ENCODE results near the gene TEKT4.
"Not testable (repeated sequence)": the region's sequence is repeated elsewhere in the genome, so short reads cannot be mapped to it uniquely, and the experiment has no call there.

The TEKT4 gene

DNA sequence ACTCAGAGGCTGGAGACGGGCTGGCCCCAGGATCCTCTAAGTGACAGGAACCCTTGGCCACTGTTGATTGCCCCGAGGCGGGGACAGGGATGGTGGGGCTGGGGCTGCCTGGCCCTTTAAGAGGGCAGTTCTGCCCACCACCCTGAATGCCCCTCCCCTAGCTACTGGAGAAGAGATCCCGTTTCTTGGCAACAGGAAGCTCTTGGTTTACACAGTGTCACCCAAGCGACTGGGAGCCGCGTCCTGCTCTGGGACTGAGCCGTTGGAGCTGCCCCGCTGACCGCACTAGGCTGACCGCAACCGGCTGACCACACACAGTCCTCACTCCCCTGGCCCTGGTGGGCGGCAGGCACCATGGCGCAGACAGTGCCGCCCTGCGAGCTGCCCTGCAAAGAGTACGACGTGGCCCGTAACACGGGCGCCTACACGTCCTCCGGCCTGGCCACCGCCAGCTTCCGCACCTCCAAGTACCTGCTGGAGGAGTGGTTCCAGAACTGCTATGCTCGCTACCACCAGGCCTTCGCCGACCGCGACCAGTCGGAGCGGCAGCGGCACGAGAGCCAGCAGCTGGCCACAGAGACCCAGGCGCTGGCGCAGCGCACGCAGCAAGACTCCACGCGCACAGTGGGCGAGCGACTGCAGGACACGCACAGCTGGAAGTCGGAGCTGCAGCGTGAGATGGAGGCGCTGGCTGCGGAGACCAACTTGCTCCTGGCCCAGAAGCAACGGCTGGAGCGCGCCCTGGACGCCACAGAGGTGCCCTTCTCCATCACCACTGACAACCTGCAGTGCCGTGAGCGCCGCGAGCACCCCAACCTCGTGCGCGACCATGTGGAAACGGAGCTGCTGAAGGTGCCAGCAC lies at the start of gene TEKT4:
Gene TEKT4 (plus strand): TSS at position 205 of the 862 bp plus-strand sequence. CDS start 150 bp downstream, at position 355.
- in situ Hi-C loops (cut with HindIII; ENCODE audit: low sequenced_read_pairs) = no loop called here
- TF ChIP-seq CTCF (IDR thresholded peaks at IDR 0.05; ENCODE audit: low read depth, low read length) = no peak
- H3K4me3 ChIP-seq (ENCODE audit: low read depth, low read length) = no peak within 1 kb of the TSS
- DNase-seq (ENCODE audit: low read depth, low spot score) = no peak

DNA sequence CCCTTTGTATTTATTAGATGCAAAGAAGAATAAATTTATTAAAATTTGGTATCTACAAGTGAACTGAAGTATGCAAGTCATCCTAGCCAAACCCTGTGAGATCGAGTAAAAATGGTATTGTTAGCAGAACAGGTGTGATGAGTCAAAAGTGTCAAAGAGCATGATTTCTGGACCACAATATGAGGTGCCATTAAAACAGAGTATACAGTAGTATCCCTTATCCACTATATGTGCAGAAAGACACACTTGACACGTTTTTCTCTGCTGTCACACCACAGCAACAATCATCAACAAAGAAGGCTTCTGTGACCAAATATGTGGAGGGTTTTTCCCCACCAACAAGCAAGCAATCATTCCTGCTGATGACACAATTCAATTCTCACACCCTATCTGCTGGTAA lies 32.0 kb upstream of the TEKT4 start:
- in situ Hi-C loops (cut with HindIII; ENCODE audit: low sequenced_read_pairs); H3K4me3 ChIP-seq (ENCODE audit: low read depth, low read length); DNase-seq (ENCODE audit: low read depth, low spot score): not testable (repeated sequence)

DNA sequence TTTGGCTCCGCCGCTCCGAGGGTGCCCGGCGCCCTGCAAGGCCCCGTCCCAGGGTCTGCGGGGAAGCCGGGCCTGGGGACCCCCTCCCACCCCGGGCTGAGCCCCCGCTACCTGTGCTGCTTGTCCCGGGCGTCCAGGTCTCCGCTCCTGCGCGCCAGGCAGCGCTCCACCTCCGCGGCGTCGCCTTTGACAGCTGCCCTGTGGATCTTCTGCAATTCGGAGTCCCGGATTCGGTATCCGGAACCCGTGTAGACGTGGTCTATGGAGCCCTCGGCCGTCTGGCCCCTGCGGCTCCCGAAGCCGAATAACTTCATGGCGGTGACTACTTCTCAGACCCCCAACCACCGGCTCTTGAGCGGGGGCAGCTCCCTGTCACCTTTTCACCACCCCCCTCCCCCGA lies 14.4 kb upstream of the TEKT4 start:
- H3K4me3 ChIP-seq (ENCODE audit: low read depth, low read length); in situ Hi-C loops (cut with HindIII; ENCODE audit: low sequenced_read_pairs); DNase-seq (ENCODE audit: low read depth, low spot score): not testable (repeated sequence)

DNA sequence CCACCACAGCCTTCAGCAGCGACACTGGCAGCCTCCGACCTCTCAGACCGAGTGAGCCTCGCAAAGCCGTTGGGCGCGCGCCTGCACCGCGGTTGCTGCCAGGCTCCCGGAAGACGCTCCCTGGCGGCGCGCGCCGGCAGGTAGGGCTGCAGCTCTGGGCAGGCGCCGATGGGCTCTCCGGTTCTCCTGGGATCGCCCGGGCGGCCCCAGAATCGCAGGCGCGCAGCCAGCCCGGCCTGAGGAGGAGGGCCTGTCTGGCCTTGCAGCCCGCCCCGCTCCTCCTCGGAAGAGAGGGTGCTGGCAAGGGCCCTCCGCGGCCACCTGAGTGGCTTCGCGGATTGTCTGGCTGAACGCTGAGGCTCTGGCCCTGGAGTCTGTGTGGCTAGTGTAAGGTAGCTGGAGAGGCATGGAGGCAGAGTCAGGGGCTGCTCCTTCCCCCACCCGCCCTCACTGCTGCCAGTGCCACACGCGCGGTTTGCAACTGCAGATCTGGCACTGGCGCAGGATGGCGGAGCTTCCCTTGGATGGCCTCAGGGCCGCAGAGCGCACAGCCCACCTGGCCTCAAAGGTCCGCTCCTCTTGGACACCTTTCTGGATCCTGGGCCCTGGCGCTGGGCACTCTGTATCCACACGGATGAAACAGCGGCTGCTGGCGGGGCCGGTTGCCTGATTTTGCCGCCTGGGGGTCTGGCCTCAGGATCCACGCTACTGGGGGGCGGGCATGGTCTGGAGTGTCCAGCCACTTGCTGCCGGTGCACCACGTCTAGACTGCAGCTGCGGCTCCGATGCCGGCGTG lies 13.7 kb upstream of the TEKT4 start:
- H3K4me3 ChIP-seq (ENCODE audit: low read depth, low read length); in situ Hi-C loops (cut with HindIII; ENCODE audit: low sequenced_read_pairs); DNase-seq (ENCODE audit: low read depth, low spot score): not testable (repeated sequence)

DNA sequence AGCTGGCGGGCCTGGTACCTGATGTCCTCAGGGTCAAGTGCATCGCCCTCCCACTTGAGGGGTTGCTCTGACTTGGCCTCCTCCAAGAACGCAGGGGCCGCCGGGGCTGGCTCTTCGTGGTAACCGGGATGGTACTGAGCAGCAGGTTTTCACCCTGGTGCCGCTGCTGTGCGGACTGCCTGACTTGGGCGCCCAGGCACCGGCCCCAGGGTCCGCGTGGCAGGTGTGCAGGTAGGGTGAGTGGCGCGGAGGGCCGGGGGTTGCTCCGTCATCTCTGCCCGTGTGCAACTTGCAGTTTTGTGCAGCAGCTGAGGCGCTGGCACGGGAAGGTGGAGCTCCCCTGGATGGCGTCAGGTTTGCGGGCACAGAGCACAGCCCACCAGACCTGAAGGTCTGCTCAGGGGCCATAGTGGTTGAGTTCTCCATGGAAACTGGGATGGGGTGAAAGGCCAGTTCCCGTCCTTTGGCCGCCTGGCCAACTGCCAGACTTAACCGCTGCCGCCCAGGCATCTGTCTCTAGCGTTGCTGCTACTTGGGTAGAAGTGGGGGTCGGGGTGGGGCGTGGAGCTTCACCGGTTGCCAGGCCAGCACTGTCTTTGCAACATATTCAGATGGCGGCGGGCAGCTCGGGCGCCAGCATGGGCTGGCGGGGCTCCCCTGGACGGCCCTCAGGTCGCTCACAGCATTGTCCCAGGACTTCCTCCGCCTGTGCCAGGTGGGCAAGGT lies 12.9 kb upstream of the TEKT4 start:
- in situ Hi-C loops (cut with HindIII; ENCODE audit: low sequenced_read_pairs); H3K4me3 ChIP-seq (ENCODE audit: low read depth, low read length); DNase-seq (ENCODE audit: low read depth, low spot score): not testable (repeated sequence)

DNA sequence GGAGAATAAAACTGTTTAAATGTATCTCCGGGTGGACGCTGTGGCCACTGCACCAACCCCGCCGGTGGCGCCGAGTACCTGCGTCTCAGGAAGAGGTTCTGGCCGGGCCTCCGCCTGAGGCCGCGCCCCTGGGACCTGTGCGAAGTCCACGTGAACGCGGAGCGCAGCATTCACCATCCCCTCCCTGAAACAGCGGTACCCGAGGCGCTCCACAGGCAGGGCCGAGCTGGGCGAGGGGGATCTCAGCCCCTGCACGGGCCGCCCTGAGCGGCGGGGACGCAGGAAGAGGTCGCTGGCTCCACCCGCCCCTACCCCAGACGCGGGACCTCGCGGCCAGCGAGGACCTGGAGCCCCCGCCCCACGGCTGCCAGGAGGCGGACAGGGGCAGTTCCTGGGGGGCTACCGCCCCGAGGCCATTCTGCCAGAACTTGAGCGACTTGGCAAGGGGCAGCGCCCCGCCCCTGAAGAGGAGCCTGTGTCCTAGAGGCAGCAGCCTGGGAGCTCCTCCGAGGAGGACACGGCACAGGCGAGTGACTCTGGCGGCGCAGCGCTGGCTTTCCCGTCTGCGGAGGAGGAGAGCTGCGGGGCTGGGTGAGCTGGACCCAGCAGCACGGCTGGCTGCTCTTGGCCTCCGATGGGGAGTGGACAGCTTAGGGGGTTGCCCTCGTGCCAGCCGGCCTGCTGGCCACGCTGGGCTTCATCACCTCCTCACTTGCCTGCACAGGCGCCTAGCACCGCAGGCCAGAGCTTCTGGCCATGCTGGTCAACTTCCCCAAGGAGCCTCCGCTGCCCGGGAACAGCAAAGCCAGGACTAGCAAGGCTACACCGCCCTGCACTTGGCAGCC lies 9.7 kb upstream of the TEKT4 start:
- TF ChIP-seq CTCF (IDR thresholded peaks at IDR 0.05; ENCODE audit: low read depth, low read length) = no peak
- no peak for DNase-seq (ENCODE audit: low read depth, low spot score)
- H3K4me3 ChIP-seq (ENCODE audit: low read depth, low read length) = no peak overlapping the region
- in situ Hi-C loops (cut with HindIII; ENCODE audit: low sequenced_read_pairs) = no loop called here

DNA sequence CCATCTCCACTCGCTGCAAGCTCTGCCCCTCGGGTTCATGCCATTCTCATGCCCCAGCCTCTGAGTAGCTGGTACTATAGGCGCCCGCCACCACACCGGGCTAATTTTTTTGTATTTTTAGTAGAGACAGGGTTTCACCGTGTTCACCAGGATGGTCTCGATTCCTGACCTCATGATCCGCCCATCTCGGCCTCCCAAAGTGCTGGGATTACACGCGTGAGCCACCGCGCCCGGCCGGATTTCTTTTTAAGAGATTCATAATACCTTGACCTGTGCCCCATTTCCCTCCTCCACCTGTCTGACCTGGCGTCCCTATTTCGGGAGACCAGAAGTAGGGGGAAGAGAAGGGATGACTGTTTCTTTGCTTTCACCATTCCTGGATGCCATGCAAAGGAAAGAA lies 8.3 kb upstream of the TEKT4 start:
- in situ Hi-C loops (cut with HindIII; ENCODE audit: low sequenced_read_pairs); H3K4me3 ChIP-seq (ENCODE audit: low read depth, low read length): not testable (repeated sequence)

DNA sequence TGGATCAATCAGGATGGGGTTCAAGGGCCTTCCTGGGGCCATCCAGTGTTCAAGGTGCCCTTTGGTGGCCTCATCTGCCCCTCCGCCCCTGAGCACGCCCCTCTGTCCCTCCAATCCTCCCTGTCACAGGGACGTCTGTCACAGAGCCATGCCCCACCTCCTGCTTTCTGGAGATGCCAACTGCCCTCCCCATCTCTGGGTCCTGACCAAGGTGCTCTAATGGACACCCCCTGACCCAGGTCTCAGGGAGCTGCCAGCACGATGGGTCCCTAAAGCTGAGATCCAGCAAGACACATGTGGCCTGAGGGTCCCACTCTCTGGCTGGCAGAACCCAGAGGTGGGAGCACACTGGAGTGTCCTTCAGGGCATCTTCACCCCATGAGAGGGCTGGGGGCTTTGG lies 2.1 kb upstream of the TEKT4 start:
- H3K4me3 ChIP-seq (ENCODE audit: low read depth, low read length) = no peak overlapping the region
- no peak for TF ChIP-seq CTCF (IDR thresholded peaks at IDR 0.05; ENCODE audit: low read depth, low read length)
- DNase-seq (ENCODE audit: low read depth, low spot score) = no peak
- in situ Hi-C loops (cut with HindIII; ENCODE audit: low sequenced_read_pairs) = no loop called here

More for the DNA sequence above, 8.3 kb upstream of the TEKT4 start:
- not testable (repeated sequence) for DNase-seq (ENCODE audit: low read depth, low spot score)

All from astrocyte of the spinal cord (primary cell).